Natural killer cell treated with Interleukin-12 subunit alpha and Interleukin-12 subunit beta and Interleukin-15 and Interleukin-18, amount 100 ng/mL, for 72 hours (primary cell): ENCODE measurements around the gene IRX4. TPM values are rescaled to one million over a fixed set of nuclear protein-coding genes. Genes with fewer than 3 reads are reported as not detected.
"Not testable (repeated sequence)": the region's sequence is repeated elsewhere in the genome, so short reads cannot be mapped to it uniquely, and the experiment has no call there.

Source experiments
- ATAC-seq, 2 donors: fragments of 150-1000 bp; cut with Tn5 transposase in 1 of 2; sonication (Bioruptor Pico), chemical (Tn5 transposase) in 1 of 2; 2 replicates each; pipeline ENCODE4 v1.10.0; 2021
- DNase-seq: peaks from one replicate; pipeline ENCODE4 v3.0.0; 2022; ENCODE audit warnings: low spot score
- H3K27ac Mint-ChIP-seq, 2 donors: 1 replicate in 1 of 2; 2 replicates in 1 of 2; pipeline ENCODE4 v1.8.0; 2022; ENCODE audit warnings: mixed read lengths in 2 of 2, mild to moderate bottlenecking in 1 of 2, moderate library complexity in 1 of 2
- H3K27me3 Mint-ChIP-seq, 2 donors: 1 replicate in 1 of 2; 2 replicates in 1 of 2; pipeline ENCODE4 v1.8.0; 2022; ENCODE audit warnings: mixed read lengths in 2 of 2
- H3K36me3 Mint-ChIP-seq: one replicate; pipeline ENCODE4 v1.8.0; 2022; ENCODE audit warnings: mixed read lengths
- H3K4me1 Mint-ChIP-seq, 2 donors: 1 replicate in 1 of 2; 2 replicates in 1 of 2; pipeline ENCODE4 v1.8.0; 2022; ENCODE audit warnings: low read depth in 2 of 2, mixed read lengths in 2 of 2, mild to moderate bottlenecking in 1 of 2
- H3K4me3 Mint-ChIP-seq: one replicate; pipeline ENCODE4 v1.8.0; 2022; ENCODE audit warnings: mixed read lengths
- H3K9me3 Mint-ChIP-seq: 2 replicates; pipeline ENCODE4 v1.8.0; 2022; ENCODE audit warnings: mixed read lengths
- total RNA-seq, 2 donors: library from RNA; stranded (reverse); gene quantifications; one replicate each; pipeline ENCODE4 v1.2.3, GENCODE V29; 2022

IRX4 gene
- total RNA-seq, 2 donors from 2014 or later = not detected

- Mint-ChIP-seq H3K4me1 (no peaks in the 10 kb centered on the region), H3K4me3 (no peak overlapping the region), H3K27ac (no peak overlapping the region), H3K9me3 (no peaks in the 10 kb centered on the region), H3K36me3 (no peaks in the 10 kb centered on the region), H3K27me3 (peaks cover 0 to 8% of the 10 kb centered on the region in 2 donors)
- no peak for DNase-seq
- no peak for ATAC-seq
Measured at GRCh38 chr5:1844708-1845436, 37.9 kb downstream of the IRX4 start.

GRCh38 chr5:1843761-1844160, 39.0 kb downstream of the IRX4 start:
- H3K36me3 Mint-ChIP-seq, DNase-seq, H3K4me3 Mint-ChIP-seq, H3K27me3 Mint-ChIP-seq, H3K4me1 Mint-ChIP-seq, H3K27ac Mint-ChIP-seq, H3K9me3 Mint-ChIP-seq, ATAC-seq: not testable (repeated sequence)

- H3K9me3 Mint-ChIP-seq = no peaks in the 10 kb centered on the region
- ATAC-seq = no peak
- H3K4me1 Mint-ChIP-seq = no peaks in the 10 kb centered on the region
- DNase-seq = no peak
- H3K27ac Mint-ChIP-seq = no peak overlapping the region
- no peak overlapping the region for H3K4me3 Mint-ChIP-seq
- peaks cover 2 to 5% of the 10 kb centered on the region in 2 donors for H3K27me3 Mint-ChIP-seq
- no peaks in the 10 kb centered on the region for H3K36me3 Mint-ChIP-seq
Measured at GRCh38 chr5:1842004-1842819, 40.5 kb downstream of the IRX4 start.

- no peak for DNase-seq
- Mint-ChIP-seq H3K9me3 (no peaks in the 10 kb centered on the region), H3K4me3 (no peak overlapping the region), H3K27ac (no peak overlapping the region), H3K4me1 (no peaks in the 10 kb centered on the region), H3K36me3 (no peaks in the 10 kb centered on the region), H3K27me3 (peaks cover 2 to 5% of the 10 kb centered on the region in 2 donors)
- ATAC-seq = peak in 1 of 2 donors; percentile 22
Measured at GRCh38 chr5:1840741-1841521, 41.8 kb downstream of the IRX4 start.

GRCh38 chr5:1840071-1840547, 42.6 kb downstream of the IRX4 start:
- Mint-ChIP-seq H3K9me3 (no peaks in the 10 kb centered on the region), H3K4me1 (no peaks in the 10 kb centered on the region), H3K27me3 (peaks cover 3 to 5% of the 10 kb centered on the region in 2 donors), H3K4me3 (no peak overlapping the region), H3K36me3 (no peaks in the 10 kb centered on the region), H3K27ac (no peak overlapping the region)
- DNase-seq (no peak), ATAC-seq (no peak)

- peaks cover 9 to 12% of the 10 kb centered on the region in 2 donors for H3K27me3 Mint-ChIP-seq
- no peaks in the 10 kb centered on the region for H3K36me3 Mint-ChIP-seq
- H3K4me3 Mint-ChIP-seq = no peak overlapping the region
- no peaks in the 10 kb centered on the region for H3K4me1 Mint-ChIP-seq
- H3K9me3 Mint-ChIP-seq = no peaks in the 10 kb centered on the region
- H3K27ac Mint-ChIP-seq = no peak overlapping the region
- ATAC-seq (no peak), DNase-seq (no peak)
Measured at GRCh38 chr5:1838013-1838412, 44.7 kb downstream of the IRX4 start.

GRCh38 chr5:1836891-1837880, 45.5 kb downstream of the IRX4 start:
- H3K4me1 Mint-ChIP-seq = no peaks in the 10 kb centered on the region
- no peak overlapping the region for H3K27ac Mint-ChIP-seq
- ATAC-seq (no peak), DNase-seq (no peak)
- no peaks in the 10 kb centered on the region for H3K36me3 Mint-ChIP-seq
- H3K27me3 Mint-ChIP-seq = peaks cover 9 to 12% of the 10 kb centered on the region in 2 donors
- no peak overlapping the region for H3K4me3 Mint-ChIP-seq
- no peaks in the 10 kb centered on the region for H3K9me3 Mint-ChIP-seq

- Mint-ChIP-seq H3K9me3 (no peaks in the 10 kb centered on the region), H3K4me1 (no peaks in the 10 kb centered on the region)
Measured at GRCh38 chr5:1836176-1836890, 46.4 kb downstream of the IRX4 start.

GRCh38 chr5:1835431-1835830, 47.3 kb downstream of the IRX4 start:
- no peak for ATAC-seq
- peaks cover 9 to 12% of the 10 kb centered on the region in 2 donors for H3K27me3 Mint-ChIP-seq
- H3K4me1 Mint-ChIP-seq = no peaks in the 10 kb centered on the region
- H3K27ac Mint-ChIP-seq = no peak overlapping the region
- no peak overlapping the region for H3K4me3 Mint-ChIP-seq
- no peaks in the 10 kb centered on the region for H3K9me3 Mint-ChIP-seq
- H3K36me3 Mint-ChIP-seq = no peaks in the 10 kb centered on the region
- DNase-seq = no peak

More at GRCh38 chr5:1836176-1836890, 46.4 kb downstream of the IRX4 start:
- Mint-ChIP-seq H3K27me3 (peaks cover 9 to 12% of the 10 kb centered on the region in 2 donors), H3K27ac (no peak overlapping the region), H3K36me3 (no peaks in the 10 kb centered on the region), H3K4me3 (no peak overlapping the region)
- ATAC-seq (no peak), DNase-seq (no peak)

GRCh38 chr5:1834721-1835429, 47.9 kb downstream of the IRX4 start:
- H3K27ac Mint-ChIP-seq = no peak overlapping the region
- no peak for ATAC-seq

GRCh38 chr5:1834022-1834551, 48.6 kb downstream of the IRX4 start:
- no peak for ATAC-seq
- Mint-ChIP-seq H3K9me3 (no peaks in the 10 kb centered on the region), H3K4me3 (no peak overlapping the region), H3K27ac (no peak overlapping the region), H3K4me1 (no peaks in the 10 kb centered on the region), H3K36me3 (no peaks in the 10 kb centered on the region), H3K27me3 (peaks cover 8 to 9% of the 10 kb centered on the region in 2 donors)
- DNase-seq = no peak

More at GRCh38 chr5:1834721-1835429, 47.9 kb downstream of the IRX4 start:
- H3K4me1 Mint-ChIP-seq = no peaks in the 10 kb centered on the region
- DNase-seq = no peak
- no peak overlapping the region for H3K4me3 Mint-ChIP-seq
- peaks cover 9 to 12% of the 10 kb centered on the region in 2 donors for H3K27me3 Mint-ChIP-seq
- no peaks in the 10 kb centered on the region for H3K9me3 Mint-ChIP-seq
- H3K36me3 Mint-ChIP-seq = no peaks in the 10 kb centered on the region
